NCI-H748 treated with DMSO at 0.1 percent for 48 hours (cell line): Measurements from ENCODE around the gene MDN1.
A peak's percentile ranks its signal among the peaks of the same experiment; 100 is the strongest.
"Not testable (repeated sequence)": the region's sequence is repeated elsewhere in the genome, so short reads cannot be mapped to it uniquely, and the experiment has no call there.

Experiments used
- DNase-seq: peaks from one replicate; lab custom pipeline; 2025; lab: John Stamatoyannopoulos, UW

Gene MDN1

GRCh38 chr6:89644864-89645263 is 174.7 kb downstream of the MDN1 start:
- no peak for DNase-seq

DNA sequence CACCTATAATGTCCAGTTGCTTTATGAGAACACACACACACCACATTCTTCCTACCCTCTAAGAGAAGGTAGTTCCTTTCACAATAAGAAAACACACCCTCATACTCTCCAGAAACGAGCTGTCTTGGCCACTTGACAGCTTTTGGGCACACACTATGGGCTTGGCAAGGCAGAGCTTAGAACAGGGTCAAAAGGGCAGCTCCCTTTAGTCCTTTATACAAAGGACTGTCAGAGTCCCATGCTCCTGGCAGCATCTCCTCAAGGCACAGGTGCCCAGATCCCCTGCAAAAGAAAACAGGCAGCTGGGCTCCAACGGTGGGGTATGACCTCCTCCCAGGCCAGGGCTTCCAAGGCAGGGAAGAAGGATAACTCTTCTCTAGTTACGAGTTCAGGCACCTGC is 176.2 kb downstream of the MDN1 start:
- DNase-seq, result no peak

GRCh38 chr6:89642956-89643355 is 176.6 kb downstream of the MDN1 start:
- no peak for DNase-seq

DNA sequence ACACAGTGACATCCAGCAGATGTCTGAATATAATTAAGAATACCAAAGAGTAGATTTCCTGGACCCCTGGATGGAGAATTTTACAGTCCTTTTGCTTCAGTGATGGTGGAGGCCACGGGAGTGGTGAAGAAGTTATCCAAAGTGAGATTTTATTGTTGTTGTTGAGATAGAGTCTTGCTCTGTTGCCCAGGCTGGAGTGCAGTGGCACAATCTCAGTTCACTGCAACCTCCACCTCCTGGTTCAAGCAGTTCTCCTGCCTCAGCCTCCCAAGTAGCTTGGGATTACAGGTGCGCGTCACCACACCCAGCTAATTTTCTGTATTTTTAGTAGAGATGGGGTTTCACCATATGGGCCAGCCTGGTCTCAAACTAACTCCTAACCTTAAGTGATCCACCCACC is 178.0 kb downstream of the MDN1 start:
- DNase-seq, result not testable (repeated sequence)

DNA sequence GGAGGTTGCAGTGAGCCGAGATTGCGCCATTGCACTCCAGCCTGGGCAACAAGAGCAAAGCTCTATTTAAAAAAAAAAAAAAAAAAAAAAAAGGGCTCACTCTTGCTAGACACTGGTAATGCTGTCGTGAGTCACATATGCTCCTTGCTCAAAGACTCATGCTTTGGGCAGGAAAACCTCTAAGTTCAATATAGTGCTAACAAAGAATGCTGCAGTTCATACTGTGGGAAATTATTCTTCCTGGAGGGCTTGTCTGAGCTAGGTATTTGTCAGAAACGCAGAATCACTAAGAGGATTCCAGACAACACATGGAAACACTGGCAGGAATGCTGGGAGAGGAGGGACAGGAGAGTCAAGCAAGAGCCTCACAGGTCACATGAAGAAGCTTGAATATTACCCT is 178.8 kb downstream of the MDN1 start:
- DNase-seq, result no peak

GRCh38 chr6:89638320-89639195 is 181.0 kb downstream of the MDN1 start, which contains the start of gene LYRM2:
Gene LYRM2 (minus strand): TSS chr6:89638747. CDS start chr6:89638716, 31 bp downstream.
- DNase-seq, result peak; percentile 81

DNA sequence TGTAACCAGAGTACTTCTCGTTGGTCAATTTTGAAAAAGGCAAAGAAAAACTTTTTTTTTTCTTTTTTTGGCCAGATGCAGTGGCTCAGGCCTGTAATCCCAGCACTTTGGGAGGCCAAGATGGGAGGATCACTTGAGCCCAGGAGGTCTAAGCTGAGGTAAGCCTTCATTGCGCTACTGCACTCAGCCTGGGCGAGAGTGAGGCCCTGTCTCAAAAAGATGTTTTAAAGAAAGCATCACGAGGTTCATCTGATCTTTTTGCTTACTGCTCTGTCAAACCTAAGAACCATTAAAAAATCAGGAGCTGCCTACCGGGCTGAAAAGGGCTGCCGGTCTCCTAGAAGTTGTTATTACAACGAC is 181.7 kb downstream of the MDN1 start:
- DNase-seq, result no peak

GRCh38 chr6:89636412-89636811 is 183.2 kb downstream of the MDN1 start:
- DNase-seq, result not testable (repeated sequence)

DNA sequence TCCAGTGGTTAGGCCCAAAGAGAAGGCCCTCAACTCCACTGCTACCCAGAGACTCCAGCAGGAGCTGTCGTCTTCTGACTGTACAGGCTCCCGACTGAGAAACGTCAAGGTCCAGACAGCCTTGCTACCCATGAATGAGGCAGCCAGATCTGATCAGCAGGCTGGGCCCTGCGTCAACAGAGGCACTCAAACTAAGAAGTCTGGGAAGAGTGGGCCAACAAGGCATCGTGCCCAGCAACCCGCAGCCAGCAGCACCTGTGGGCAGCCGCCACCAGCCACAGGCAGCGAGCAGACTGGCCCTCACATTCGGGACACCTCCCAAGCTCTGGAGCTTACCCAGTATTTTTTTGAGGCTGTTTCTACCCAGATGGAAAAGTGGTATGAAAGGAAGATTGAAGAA is 189.1 kb downstream of the MDN1 start:
- DNase-seq, result no peak

GRCh38 chr6:89623749-89624148 is 195.8 kb downstream of the MDN1 start:
- DNase-seq, result no peak

DNA sequence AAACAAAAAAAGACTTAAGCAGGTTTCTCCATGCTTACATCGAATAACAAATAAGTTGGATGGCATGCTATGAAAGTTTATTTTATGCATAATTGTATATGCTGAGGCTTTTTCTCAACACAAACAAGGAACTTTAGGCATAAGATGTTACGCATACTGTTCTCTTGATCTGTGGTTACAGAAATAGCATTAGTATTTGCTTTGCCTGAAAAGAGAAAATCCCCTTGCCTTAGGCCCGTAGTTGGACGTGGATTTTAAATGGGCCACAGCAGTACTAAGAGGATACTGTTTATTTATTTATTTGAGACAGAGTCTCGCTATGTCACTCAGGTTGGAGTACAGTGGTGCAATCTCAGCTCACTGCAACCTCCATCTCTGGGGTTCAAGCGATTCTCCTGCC is 200.0 kb downstream of the MDN1 start:
- DNase-seq, result no peak

DNA sequence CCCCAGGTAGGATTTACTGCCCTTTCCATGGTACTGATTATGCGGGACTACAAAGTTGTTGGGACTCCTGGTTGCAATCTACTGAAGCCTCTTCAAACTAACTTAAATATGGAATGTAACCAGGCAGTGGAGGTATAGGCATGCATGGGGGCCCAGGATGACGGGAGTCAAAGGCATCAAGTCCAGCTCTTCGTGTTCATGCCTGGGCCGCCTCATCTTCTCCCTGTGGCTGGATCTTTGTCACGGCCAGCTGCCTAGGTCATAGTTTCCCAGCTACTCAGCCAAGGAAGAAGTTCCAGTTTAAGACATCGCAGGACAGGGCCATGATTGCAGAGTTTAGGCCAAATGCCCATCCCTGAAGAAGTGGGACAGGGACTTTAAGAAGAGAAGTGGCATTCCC is 201.6 kb downstream of the MDN1 start:
- no peak for DNase-seq

DNA sequence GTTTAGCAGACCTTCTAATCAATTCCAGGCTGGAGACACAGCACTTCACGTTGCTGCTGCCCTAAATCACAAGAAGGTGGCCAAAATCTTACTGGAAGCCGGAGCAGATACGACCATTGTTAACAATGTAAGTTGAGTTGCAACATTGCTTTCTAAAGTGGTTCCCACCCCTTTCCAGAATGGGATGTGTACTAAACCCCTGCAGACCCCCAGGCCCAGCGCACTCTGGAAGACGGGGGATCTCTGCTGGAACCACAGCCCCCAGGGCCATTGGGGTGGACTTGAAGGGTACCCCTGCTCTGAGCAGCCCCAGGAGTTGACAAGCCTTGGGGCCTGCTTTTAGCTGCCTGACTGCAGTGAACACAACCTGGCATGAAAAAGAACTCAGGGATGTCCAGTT is 203.1 kb downstream of the MDN1 start:
- DNase-seq, result no peak

- no peak for DNase-seq
These were observed 203.7 kb downstream of the MDN1 start for GRCh38 chr6:89615882-89616281.

- DNase-seq, result no peak
These were observed 205.8 kb downstream of the MDN1 start for GRCh38 chr6:89613790-89614189.

DNA sequence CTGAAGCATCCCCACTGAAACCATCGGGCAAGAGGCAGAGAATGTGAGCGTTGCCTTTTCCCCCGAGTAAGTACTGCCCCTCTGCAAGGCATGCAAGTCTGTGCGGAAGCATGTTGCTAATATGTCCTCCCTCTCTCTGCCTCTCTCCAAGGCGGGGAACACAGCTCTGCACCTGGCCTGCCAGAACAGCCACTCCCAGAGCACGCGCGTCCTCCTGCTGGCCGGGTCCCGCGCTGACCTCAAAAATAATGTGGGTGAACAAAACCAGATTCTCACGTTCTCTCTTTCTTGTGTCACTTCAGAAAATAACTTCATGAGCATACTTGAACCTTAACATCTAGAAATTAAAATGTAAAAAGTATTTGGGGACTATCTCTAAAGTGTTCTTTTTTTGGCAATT is 207.5 kb downstream of the MDN1 start:
- no peak for DNase-seq

DNA sequence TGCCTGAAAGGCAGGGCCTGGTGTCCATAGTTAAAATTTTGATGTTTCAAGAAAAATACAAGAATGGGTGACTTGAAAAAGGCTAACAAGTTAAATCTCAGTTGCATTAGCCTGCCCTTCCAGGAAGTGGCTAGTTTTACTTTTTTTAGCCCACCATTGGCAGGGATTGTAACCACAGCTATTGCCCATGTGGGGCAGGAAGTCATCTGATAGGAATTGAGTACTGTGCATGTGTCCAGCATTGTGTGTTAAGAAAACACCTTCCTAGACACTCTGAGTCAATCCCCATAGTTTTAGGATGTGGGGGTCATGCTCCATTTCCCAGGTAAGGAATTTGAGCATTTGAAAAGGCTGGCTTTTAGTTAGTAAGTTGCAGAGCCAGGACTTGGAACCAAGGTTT is 207.9 kb downstream of the MDN1 start:
- DNase-seq, result no peak

- DNase-seq, result peak; percentile 46
These were observed 209.4 kb downstream of the MDN1 start for GRCh38 chr6:89610149-89610642.

- DNase-seq, result no peak
These were observed 213.7 kb downstream of the MDN1 start for GRCh38 chr6:89605861-89606260.

DNA sequence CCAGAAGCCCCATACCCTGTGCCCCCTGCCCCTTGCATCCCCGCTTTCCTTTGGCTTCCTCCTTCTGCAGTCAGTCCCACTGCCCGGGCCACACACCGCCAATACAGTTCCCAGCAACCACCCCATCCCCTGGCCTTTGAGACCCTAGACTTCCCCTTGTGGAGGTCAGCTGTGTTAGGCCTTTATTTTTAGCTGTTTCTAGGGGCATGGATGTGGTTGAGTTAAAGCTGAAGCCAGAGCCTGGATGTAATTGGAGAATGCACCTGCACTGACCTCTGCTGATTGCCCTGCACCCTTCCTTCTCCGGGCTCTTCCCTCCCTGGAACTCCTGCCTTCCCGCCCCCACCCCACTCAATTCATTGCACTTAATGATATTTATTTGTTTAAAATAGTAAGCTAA is 214.9 kb downstream of the MDN1 start:
- DNase-seq, result no peak

DNA sequence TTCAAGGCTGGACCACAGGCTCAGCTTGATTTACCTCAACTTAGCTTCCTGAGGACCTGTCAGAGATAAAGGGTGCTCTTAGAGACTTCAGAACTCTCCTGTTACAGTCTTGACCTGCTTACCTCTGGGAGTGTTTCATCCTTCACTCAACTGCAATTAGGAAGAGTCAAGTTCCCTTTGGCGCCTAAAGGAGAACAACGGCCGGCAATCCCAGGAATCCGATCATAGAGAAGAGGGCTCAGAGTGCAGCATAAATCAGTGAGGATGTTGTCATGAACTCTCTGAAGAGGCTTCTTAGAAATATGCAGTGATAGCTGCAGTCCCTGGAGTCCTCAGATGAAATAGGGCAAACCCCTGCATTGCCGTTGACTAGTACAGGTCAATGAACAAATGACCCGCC is 217.4 kb downstream of the MDN1 start:
- DNase-seq, result no peak

DNA sequence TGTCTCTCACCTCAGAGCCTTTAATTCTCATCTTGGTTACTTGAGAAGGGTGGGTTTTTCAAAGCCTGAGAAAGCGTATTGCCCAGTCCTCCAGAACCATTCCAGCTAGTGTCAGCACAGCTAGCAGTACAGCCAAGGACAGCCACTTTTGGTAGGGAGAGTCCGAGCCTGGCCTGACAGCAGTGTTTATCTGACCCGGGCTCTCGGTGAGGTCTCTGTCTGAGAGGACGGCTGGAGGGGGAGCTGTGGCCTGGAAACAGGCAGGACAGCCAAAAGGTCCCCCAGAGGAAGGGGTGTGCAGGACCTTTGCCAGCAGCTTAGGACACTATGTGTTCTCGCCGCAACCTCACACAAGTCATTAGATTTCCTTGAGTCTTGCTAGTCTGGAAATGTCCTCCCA is 219.9 kb downstream of the MDN1 start:
- DNase-seq, result no peak

DNA sequence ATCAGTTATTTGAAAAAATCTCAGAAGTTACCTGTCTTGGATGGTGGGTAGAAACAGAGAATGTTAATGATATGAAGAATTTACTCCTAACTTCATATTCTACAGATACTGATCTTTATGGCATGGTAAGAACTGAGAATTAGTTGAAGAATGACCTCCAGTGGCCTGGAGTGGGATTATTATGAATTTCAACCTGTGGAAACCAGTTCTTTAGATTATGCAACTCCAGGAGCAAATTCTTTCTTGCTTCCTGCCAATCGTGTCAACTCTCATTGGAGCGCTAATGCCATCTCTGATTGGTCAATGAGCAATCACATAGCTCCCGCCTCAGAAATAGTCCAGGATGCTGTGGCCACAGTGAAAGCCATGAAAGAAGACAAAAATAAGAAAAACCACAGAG is 221.6 kb downstream of the MDN1 start:
- peak; percentile 32 for DNase-seq

DNA sequence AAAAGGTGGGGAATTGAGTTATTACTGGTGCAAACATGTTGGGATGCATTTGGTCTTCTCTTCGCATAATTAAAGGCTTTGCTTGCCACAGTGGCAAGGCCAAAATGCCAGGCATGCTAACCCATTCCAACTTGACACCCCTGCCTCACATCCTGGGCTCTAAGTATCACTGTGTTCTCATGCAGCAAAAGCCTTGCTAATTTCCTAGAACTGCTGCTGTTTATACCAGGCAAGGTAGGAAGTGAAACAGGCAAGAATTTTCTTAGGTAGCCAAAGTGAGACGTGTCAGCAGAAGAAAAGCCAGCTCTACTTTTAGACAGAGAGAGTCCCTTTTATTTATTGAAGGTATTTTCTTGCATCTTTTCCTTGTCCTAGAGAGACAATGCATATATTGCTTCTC is 222.2 kb downstream of the MDN1 start:
- no peak for DNase-seq
